ACC112 (cell line): ENCODE results near the gene EIF2B5.

ENCODE experiments used
- H2AFZ ChIP-seq: fragments of 200-600 bp; sonication (generic); one replicate; pipeline ENCODE4 v1.6.0; 2017; ENCODE audit warnings: antibody characterized with exemption, low read length; ENCODE audit not compliant: unreplicated experiment
- H3K27ac ChIP-seq: fragments of 200-600 bp; sonication (generic); 2 replicates; pipeline ENCODE4 v1.5.1; 2014; ENCODE audit warnings: low read depth, mild to moderate bottlenecking, antibody characterized with exemption, low read length, moderate library complexity
- H3K27me3 ChIP-seq: fragments of 200-600 bp; sonication (generic); 2 replicates; pipeline ENCODE4 v1.6.1; 2014; ENCODE audit warnings: mild to moderate bottlenecking, antibody characterized with exemption, low read length, moderate library complexity, mixed read lengths; ENCODE audit not compliant: insufficient read depth
- H3K36me3 ChIP-seq: fragments of 200-600 bp; sonication (generic); 2 replicates; pipeline ENCODE4 v1.6.1; 2016; ENCODE audit warnings: mild to moderate bottlenecking, antibody characterized with exemption, low read length, moderate library complexity, mixed read lengths; ENCODE audit not compliant: insufficient read depth
- H3K4me1 ChIP-seq: fragments of 200-600 bp; sonication (generic); one replicate; pipeline ENCODE4 v1.6.1; 2016; ENCODE audit warnings: low read length, mixed read lengths; ENCODE audit not compliant: insufficient read depth, unreplicated experiment, control insufficient read depth
- H3K4me3 ChIP-seq: fragments of 200-600 bp; sonication (generic); 2 replicates; pipeline ENCODE4 v1.5.1; 2014; ENCODE audit warnings: mild to moderate bottlenecking, low read depth, low read length
- H3K79me2 ChIP-seq: fragments of 200-600 bp; sonication (generic); one replicate; pipeline ENCODE4 v1.6.0; 2016; ENCODE audit warnings: low read length; ENCODE audit not compliant: control insufficient read depth, unreplicated experiment, insufficient read depth

Gene EIF2B5

GRCh38 chr3:184183679-184184078 is 48.5 kb downstream of the EIF2B5 start:
- peaks cover 59% of the 10 kb centered on the region for H3K79me2 ChIP-seq
- H3K4me3 ChIP-seq: no peak overlapping the region
- H3K27ac ChIP-seq: peak overlapping the region; percentile 20; the same call in 1 of the 2 replicates
- peaks cover 48% of the 10 kb centered on the region for H3K4me1 ChIP-seq
- H3K27me3 ChIP-seq: no peaks in the 10 kb centered on the region
- H2AFZ ChIP-seq: no peak overlapping the region
- H3K36me3 ChIP-seq: peaks cover 65% of the 10 kb centered on the region

GRCh38 chr3:184184546-184185230 is 49.5 kb downstream of the EIF2B5 start:
- no peaks in the 10 kb centered on the region for H3K27me3 ChIP-seq
- H3K36me3 ChIP-seq: peaks cover 66% of the 10 kb centered on the region
- no peak overlapping the region for H2AFZ ChIP-seq
- peaks cover 59% of the 10 kb centered on the region for H3K79me2 ChIP-seq
- peak overlapping the region; percentile 98 for H3K4me3 ChIP-seq
- H3K4me1 ChIP-seq: peaks cover 38% of the 10 kb centered on the region
- peak overlapping the region; percentile 94 for H3K27ac ChIP-seq

GRCh38 chr3:184185461-184186183 is 50.5 kb downstream of the EIF2B5 start:
- H3K79me2 ChIP-seq: peaks cover 58% of the 10 kb centered on the region
- no peak overlapping the region for H2AFZ ChIP-seq
- peak overlapping the region; percentile 94 for H3K27ac ChIP-seq
- H3K4me3 ChIP-seq: peak overlapping the region; percentile 98
- peaks cover 29% of the 10 kb centered on the region for H3K4me1 ChIP-seq
- H3K36me3 ChIP-seq: peaks cover 66% of the 10 kb centered on the region
- no peaks in the 10 kb centered on the region for H3K27me3 ChIP-seq

GRCh38 chr3:184186184-184186901 is 51.2 kb downstream of the EIF2B5 start, which contains the start of gene ABCF3:
Gene ABCF3 (plus strand): TSS chr3:184186199. CDS start chr3:184186208, 9 bp downstream.
- peaks cover 63% of the 10 kb centered on the region for H3K36me3 ChIP-seq
- peak within 1 kb of the TSS; percentile 36 for H2AFZ ChIP-seq
- H3K27ac ChIP-seq: peak within 1 kb of the TSS; percentile 94
- H3K79me2 ChIP-seq: peaks cover 51% of the 10 kb centered on the region
- H3K4me1 ChIP-seq: peaks cover 26% of the 10 kb centered on the region
- H3K4me3 ChIP-seq: peak within 1 kb of the TSS; percentile 98
- H3K27me3 ChIP-seq: no peaks in the 10 kb centered on the region

GRCh38 chr3:184186902-184187207 is 51.7 kb downstream of the EIF2B5 start:
- peaks cover 59% of the 10 kb centered on the region for H3K36me3 ChIP-seq
- peaks cover 26% of the 10 kb centered on the region for H3K4me1 ChIP-seq
- H3K27ac ChIP-seq: peak overlapping the region; percentile 94; the same call in 1 of the 2 replicates

GRCh38 chr3:184188080-184188479 is 52.9 kb downstream of the EIF2B5 start:
- no peak overlapping the region; the same call in 1 of the 2 replicates for H3K4me3 ChIP-seq
- no peak overlapping the region for H3K27ac ChIP-seq
- H3K79me2 ChIP-seq: peaks cover 44% of the 10 kb centered on the region
- no peak overlapping the region for H2AFZ ChIP-seq
- peaks cover 46% of the 10 kb centered on the region for H3K36me3 ChIP-seq
- H3K4me1 ChIP-seq: peaks cover 26% of the 10 kb centered on the region
- no peaks in the 10 kb centered on the region for H3K27me3 ChIP-seq

More at GRCh38 chr3:184186902-184187207, 51.7 kb downstream of the EIF2B5 start:
- no peaks in the 10 kb centered on the region for H3K27me3 ChIP-seq
- H3K4me3 ChIP-seq: peak overlapping the region; percentile 98
- H2AFZ ChIP-seq: no peak overlapping the region
- H3K79me2 ChIP-seq: peaks cover 46% of the 10 kb centered on the region

- Histone ChIP-seq H3K36me3 (peaks cover 35% of the 10 kb centered on the region), H3K27ac (no peak overlapping the region), H3K4me3 (no peak overlapping the region)
Measured at GRCh38 chr3:184189421-184189820, 54.3 kb downstream of the EIF2B5 start.

GRCh38 chr3:184192889-184193288 is 57.7 kb downstream of the EIF2B5 start:
- H2AFZ ChIP-seq: no peak overlapping the region
- peaks cover 29% of the 10 kb centered on the region; the same call in 1 of the 2 replicates for H3K36me3 ChIP-seq
- peaks cover 25% of the 10 kb centered on the region for H3K79me2 ChIP-seq

More at GRCh38 chr3:184189421-184189820, 54.3 kb downstream of the EIF2B5 start:
- no peak overlapping the region for H2AFZ ChIP-seq
- H3K79me2 ChIP-seq: peaks cover 44% of the 10 kb centered on the region
- H3K4me1 ChIP-seq: peaks cover 21% of the 10 kb centered on the region
- H3K27me3 ChIP-seq: no peaks in the 10 kb centered on the region

GRCh38 chr3:184193991-184194539 is 58.9 kb downstream of the EIF2B5 start:
- no peaks in the 10 kb centered on the region for H3K4me1 ChIP-seq
- no peak overlapping the region for H3K4me3 ChIP-seq
- H3K27me3 ChIP-seq: no peaks in the 10 kb centered on the region
- no peak overlapping the region for H3K27ac ChIP-seq
- H3K36me3 ChIP-seq: peaks cover 17% of the 10 kb centered on the region; the same call in 1 of the 2 replicates
- peaks cover 13% of the 10 kb centered on the region for H3K79me2 ChIP-seq
- H2AFZ ChIP-seq: no peak overlapping the region

More at GRCh38 chr3:184192889-184193288, 57.7 kb downstream of the EIF2B5 start:
- Histone ChIP-seq H3K4me1 (peaks cover 1% of the 10 kb centered on the region), H3K27me3 (no peaks in the 10 kb centered on the region), H3K4me3 (no peak overlapping the region), H3K27ac (no peak overlapping the region)
